Breast epithelium (tissue), 4 donors: ENCODE results near the gene CTXN2. TPM values are rescaled to one million over a fixed set of nuclear protein-coding genes. Genes with fewer than 3 reads are reported as not detected.

Experiments
- DNase-seq, 2 donors: peaks; one replicate each; pipeline ENCODE4 v3.0.0-alpha.2; 2019; ENCODE audit warnings: low spot score in 2 of 2
- H3K27ac ChIP-seq, 2 donors: fragments of 200-600 bp; sonication (generic) in 1 of 2; one replicate each; pipeline ENCODE4 v1.5.1; 2016 to 2019; ENCODE audit warnings: mild to moderate bottlenecking in 1 of 2
- H3K27me3 ChIP-seq, 2 donors: fragments of 200-600 bp; sonication (generic) in 1 of 2; one replicate each; pipeline versions ENCODE4 v1.5.1 to v1.6.0; 2017 to 2019; ENCODE audit warnings: control low read depth in 1 of 2, mild to moderate bottlenecking in 1 of 2
- H3K36me3 ChIP-seq: fragments of 200-600 bp; one replicate; pipeline ENCODE4 v1.5.1; 2019
- H3K4me1 ChIP-seq, 2 donors: fragments of 200-600 bp; sonication (generic); one replicate each; pipeline ENCODE4 v1.5.1; 2016 to 2019; ENCODE audit warnings: control low read depth in 1 of 2
- H3K4me3 ChIP-seq, 3 donors: fragments of 200-600 bp; sonication (generic); 1 replicate in 2 of 3; 2 replicates in 1 of 3; pipeline ENCODE4 v1.5.1; 2016 to 2019; ENCODE audit warnings: mild to moderate bottlenecking in 3 of 3, moderate library complexity in 2 of 3
- H3K9me3 ChIP-seq, 2 donors: fragments of 200-600 bp; sonication (generic) in 1 of 2; one replicate each; pipeline ENCODE4 v1.5.1; 2016 to 2019; ENCODE audit warnings: control low read depth in 1 of 2
- CTCF ChIP-seq, 3 donors: fragments of 450-650 bp; IDR thresholded peaks; one replicate each; pipeline ENCODE4 v1.5.1; 2016 to 2017; ENCODE audit warnings: antibody characterized with exemption in 3 of 3, mild to moderate bottlenecking in 3 of 3, moderate library complexity in 3 of 3
- POLR2A ChIP-seq: fragments of 450-650 bp; IDR thresholded peaks from one replicate; pipeline ENCODE4 v1.6.1; 2016; ENCODE audit warnings: antibody characterized with exemption, mild to moderate bottlenecking, moderate library complexity
- POLR2AphosphoS5 ChIP-seq, 3 donors: sonication (generic); formaldehyde crosslinking; IDR thresholded peaks; one replicate each; pipeline ENCODE4 v1.6.1; 2017; ENCODE audit warnings: antibody characterized with exemption in 3 of 3
- intact Hi-C: fragments of 100-400 bp; cut with DNase I; formaldehyde crosslinking; loops from one replicate; pipeline ENCODE4 v1.15.1; 2023; ENCODE audit warnings: low total_unique reads
- total RNA-seq, 3 donors: library from RNA; depleted of rRNA; stranded (reverse); fragments of >200 nt; gene quantifications; one replicate each; pipeline ENCODE4 v1.1.0, GENCODE V29; 2016

The CTXN2 gene
- total RNA-seq, 3 donors from 2014 or later: not detected

GRCh38 chr15:48233246-48233645 is 41.8 kb downstream of the CTXN2 start:
- H3K4me1 ChIP-seq: no peaks in the 10 kb centered on the region
- no peaks in the 10 kb centered on the region for H3K27me3 ChIP-seq
- no peaks in the 10 kb centered on the region for H3K36me3 ChIP-seq
- DNase-seq: no peak
- intact Hi-C loops: no loop called here
- TF ChIP-seq CTCF (IDR thresholded peaks at IDR 0.05): no peak
- no peak for TF ChIP-seq POLR2AphosphoS5 (IDR thresholded peaks at IDR 0.05)
- no peak for TF ChIP-seq POLR2A
- H3K4me3 ChIP-seq: no peak overlapping the region
- no peaks in the 10 kb centered on the region for H3K9me3 ChIP-seq
- H3K27ac ChIP-seq: no peak overlapping the region

GRCh38 chr15:48239334-48239733 is 47.9 kb downstream of the CTXN2 start:
- no peaks in the 10 kb centered on the region for H3K9me3 ChIP-seq
- no peak for TF ChIP-seq CTCF (IDR thresholded peaks at IDR 0.05)
- TF ChIP-seq POLR2A: no peak
- TF ChIP-seq POLR2AphosphoS5 (IDR thresholded peaks at IDR 0.05): no peak
- no peak for DNase-seq
- intact Hi-C loops: no loop called here
- H3K36me3 ChIP-seq: no peaks in the 10 kb centered on the region
- no peak overlapping the region for H3K27ac ChIP-seq
- H3K4me3 ChIP-seq: no peak overlapping the region
- no peaks in the 10 kb centered on the region for H3K27me3 ChIP-seq
- no peaks in the 10 kb centered on the region for H3K4me1 ChIP-seq

DNA sequence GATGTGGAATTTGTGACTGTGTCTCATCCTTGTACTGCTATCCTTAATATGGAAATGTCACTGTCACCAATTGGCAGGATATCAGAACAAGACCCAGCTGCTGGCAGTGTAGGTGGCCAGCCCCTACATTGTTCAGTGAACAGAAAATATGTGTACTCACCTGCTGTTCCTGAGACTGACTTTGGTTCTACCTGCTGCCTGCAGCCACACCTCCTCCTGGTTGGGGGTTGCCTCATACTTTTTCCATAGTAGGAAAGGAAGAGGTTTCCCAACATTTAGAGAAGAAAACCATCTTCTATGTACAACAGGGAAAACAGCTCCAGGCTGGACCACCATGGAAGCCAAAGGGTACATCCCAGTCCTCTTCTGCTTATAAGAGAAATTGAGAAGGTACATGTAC is 50.5 kb downstream of the CTXN2 start:
- Histone ChIP-seq H3K27ac (no peak overlapping the region), H3K27me3 (no peaks in the 10 kb centered on the region), H3K4me3 (no peak overlapping the region), H3K36me3 (no peaks in the 10 kb centered on the region), H3K9me3 (no peaks in the 10 kb centered on the region), H3K4me1 (no peaks in the 10 kb centered on the region)
- intact Hi-C loops: no loop called here
- TF ChIP-seq CTCF (IDR thresholded peaks at IDR 0.05) (no peak), POLR2A (no peak), POLR2AphosphoS5 (IDR thresholded peaks at IDR 0.05) (no peak)
- no peak for DNase-seq

GRCh38 chr15:48242535-48242934 is 51.1 kb downstream of the CTXN2 start:
- Histone ChIP-seq H3K9me3 (no peaks in the 10 kb centered on the region), H3K27ac (no peak overlapping the region), H3K4me1 (no peaks in the 10 kb centered on the region), H3K36me3 (no peaks in the 10 kb centered on the region), H3K27me3 (no peaks in the 10 kb centered on the region), H3K4me3 (no peak overlapping the region)
- DNase-seq: no peak
- TF ChIP-seq POLR2AphosphoS5 (IDR thresholded peaks at IDR 0.05) (no peak), CTCF (IDR thresholded peaks at IDR 0.05) (no peak), POLR2A (no peak)
- intact Hi-C loops: no loop called here

DNA sequence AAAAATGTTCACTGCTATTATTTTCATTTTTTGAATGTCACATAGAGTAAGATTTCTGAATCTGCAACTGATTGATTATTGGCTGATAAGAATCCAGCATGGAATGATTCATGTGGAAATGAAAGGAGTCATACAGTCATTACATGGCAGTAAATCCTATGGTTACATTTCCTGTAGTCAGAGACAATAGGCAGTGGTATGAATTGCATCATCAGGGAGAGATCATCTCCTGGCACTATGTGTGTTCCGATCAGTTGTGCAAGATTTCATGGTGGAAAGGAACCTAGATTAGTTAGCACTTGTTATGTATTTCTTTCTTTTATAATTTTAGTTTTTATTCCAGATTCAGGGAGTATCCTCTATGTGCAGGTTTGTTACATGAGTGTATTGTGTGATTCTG is 53.5 kb downstream of the CTXN2 start:
- no peak for DNase-seq
- Histone ChIP-seq H3K4me1 (no peaks in the 10 kb centered on the region), H3K9me3 (no peaks in the 10 kb centered on the region), H3K36me3 (no peaks in the 10 kb centered on the region), H3K27me3 (no peaks in the 10 kb centered on the region), H3K4me3 (no peak overlapping the region), H3K27ac (no peak overlapping the region)
- intact Hi-C loops: no loop called here
- TF ChIP-seq CTCF (IDR thresholded peaks at IDR 0.05) (no peak), POLR2AphosphoS5 (IDR thresholded peaks at IDR 0.05) (no peak)
